Gastrocnemius medialis (tissue), 4 donors: Measurements from ENCODE around the gene ALDH1A2. TPM values are rescaled to one million over a fixed set of nuclear protein-coding genes. Genes with fewer than 3 reads are reported as not detected.

Experiments
- ATAC-seq, 2 donors: fragments of 150-250 bp; one replicate each; pipeline ENCODE4 v1.9.1; 2016
- DNase-seq, 2 donors: peaks; one replicate each; pipeline ENCODE4 v3.0.0-alpha.2; 2019
- H3K27ac ChIP-seq, 4 donors: fragments of 200-600 bp; sonication (generic); 1 replicate in 1 of 4; 2 replicates in 3 of 4; pipeline ENCODE4 v1.5.1; 2016 to 2018; ENCODE audit warnings: mild to moderate bottlenecking in 2 of 4, moderate library complexity in 1 of 4
- H3K27me3 ChIP-seq, 3 donors: fragments of 200-600 bp; sonication (generic) in 2 of 3; 1 replicate in 1 of 3; 2 replicates in 2 of 3; pipeline versions ENCODE4 v1.5.1 to v1.6.0; 2016 to 2019; ENCODE audit warnings: mild to moderate bottlenecking in 1 of 3, moderate library complexity in 1 of 3
- H3K36me3 ChIP-seq, 2 donors: fragments of 200-600 bp; sonication (generic) in 1 of 2; one replicate each; pipeline ENCODE4 v1.5.1; 2017 to 2018
- H3K4me1 ChIP-seq, 2 donors: fragments of 200-600 bp; sonication (generic) in 1 of 2; one replicate each; pipeline ENCODE4 v1.5.1; 2016 to 2017; ENCODE audit warnings: mild to moderate bottlenecking in 2 of 2
- H3K4me3 ChIP-seq, 4 donors: fragments of 200-600 bp; sonication (generic) in 3 of 4; 1 replicate in 1 of 4; 2 replicates in 3 of 4; pipeline ENCODE4 v1.5.1; 2016 to 2019; ENCODE audit warnings: mild to moderate bottlenecking in 2 of 4
- H3K9me3 ChIP-seq, 3 donors: fragments of 200-600 bp; sonication (generic) in 2 of 3; 1 replicate in 1 of 3; 2 replicates in 2 of 3; pipeline ENCODE4 v1.5.1; 2016 to 2019
- POLR2A ChIP-seq, 2 donors: fragments of 450-650 bp; IDR thresholded peaks; one replicate each; pipeline ENCODE4 v1.6.1; 2017; ENCODE audit warnings: antibody characterized with exemption in 2 of 2, mild to moderate bottlenecking in 2 of 2, moderate library complexity in 2 of 2
- in situ Hi-C, 4 donors: fragments of 200-750 bp; cut with MboI; loops; one replicate each; pipeline versions ENCODE4 v1.15.0 to v1.8.0; 2017; ENCODE audit warnings: low sequenced_read_pairs in 4 of 4
- intact Hi-C: fragments of 100-400 bp; cut with DNase I; formaldehyde crosslinking; loops from one replicate; pipeline ENCODE4 v1.15.1; 2023; ENCODE audit warnings: low total_unique reads
- total RNA-seq, 4 donors: library from RNA; depleted of rRNA; stranded (reverse); fragments of >200 nt; gene quantifications; one replicate each; pipeline versions ENCODE4 v1.1.0 to v1.2.3, GENCODE V29; 2016
- TF ChIP-seq, protein P1 (sequence below), 5 experiments: fragments of 450-650 bp in 3 of 5; fragments of 200-600 bp in 2 of 5; sonication (generic) in 2 of 5; IDR thresholded peaks in 4 of 5; conservative IDR thresholded peaks in 1 of 5; 1 replicate in 4 of 5; 2 replicates in 1 of 5; pipeline ENCODE4 v1.5.1; 2016 to 2019; ENCODE audit warnings: antibody characterized with exemption in 5 of 5, mild to moderate bottlenecking in 3 of 5, moderate library complexity in 3 of 5

Gene ALDH1A2
- total RNA-seq, 4 donors from 2014 or later = 3.5 to 26.7 (median 5.8) TPM

DNA sequence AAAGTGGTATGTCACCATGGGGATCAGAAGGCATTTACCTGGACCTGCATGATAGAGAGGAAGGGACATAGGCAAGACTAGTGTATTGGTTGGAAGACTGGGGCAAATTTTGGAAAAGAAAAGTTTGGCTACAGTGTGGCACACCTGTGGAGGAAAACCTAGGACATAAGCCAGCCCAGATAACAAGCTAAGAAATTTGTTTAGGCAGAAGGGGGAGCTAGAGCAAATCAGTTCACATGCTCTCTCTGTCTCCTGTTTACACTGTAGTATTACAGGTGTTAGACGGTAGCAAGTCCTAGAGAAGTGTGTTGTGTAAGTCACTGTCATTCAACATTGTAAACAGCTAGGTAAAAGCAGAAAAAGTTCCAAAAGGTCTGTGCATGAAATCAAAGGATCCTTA lies 11.9 kb upstream of the ALDH1A2 start:
- in situ Hi-C loops (loop anchor here in 3 of 4 donors (10.0 kb wide), 2 partner anchors 213 to 333 kb away; no protein-coding TSS in a partner anchor), intact Hi-C loops (no loop called here)
- H3K4me1 ChIP-seq = no peaks in the 10 kb centered on the region
- DNase-seq = no peak
- H3K27ac ChIP-seq = no peak overlapping the region
- H3K36me3 ChIP-seq = no peaks in the 10 kb centered on the region
- ATAC-seq = no peak
- no peak overlapping the region for H3K4me3 ChIP-seq
- no peak for TF ChIP-seq POLR2A (IDR thresholded peaks at IDR 0.05)
- TF ChIP-seq, protein P1, sequence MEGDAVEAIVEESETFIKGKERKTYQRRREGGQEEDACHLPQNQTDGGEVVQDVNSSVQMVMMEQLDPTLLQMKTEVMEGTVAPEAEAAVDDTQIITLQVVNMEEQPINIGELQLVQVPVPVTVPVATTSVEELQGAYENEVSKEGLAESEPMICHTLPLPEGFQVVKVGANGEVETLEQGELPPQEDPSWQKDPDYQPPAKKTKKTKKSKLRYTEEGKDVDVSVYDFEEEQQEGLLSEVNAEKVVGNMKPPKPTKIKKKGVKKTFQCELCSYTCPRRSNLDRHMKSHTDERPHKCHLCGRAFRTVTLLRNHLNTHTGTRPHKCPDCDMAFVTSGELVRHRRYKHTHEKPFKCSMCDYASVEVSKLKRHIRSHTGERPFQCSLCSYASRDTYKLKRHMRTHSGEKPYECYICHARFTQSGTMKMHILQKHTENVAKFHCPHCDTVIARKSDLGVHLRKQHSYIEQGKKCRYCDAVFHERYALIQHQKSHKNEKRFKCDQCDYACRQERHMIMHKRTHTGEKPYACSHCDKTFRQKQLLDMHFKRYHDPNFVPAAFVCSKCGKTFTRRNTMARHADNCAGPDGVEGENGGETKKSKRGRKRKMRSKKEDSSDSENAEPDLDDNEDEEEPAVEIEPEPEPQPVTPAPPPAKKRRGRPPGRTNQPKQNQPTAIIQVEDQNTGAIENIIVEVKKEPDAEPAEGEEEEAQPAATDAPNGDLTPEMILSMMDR (IDR thresholded peaks at IDR 0.05 in 4 of 5, conservative IDR thresholded peaks at IDR 0.05 in 1 of 5) = no peak
- no peaks in the 10 kb centered on the region for H3K9me3 ChIP-seq
- H3K27me3 ChIP-seq = peaks cover 0 to 5% (median 0%) of the 10 kb centered on the region in 3 donors

DNA sequence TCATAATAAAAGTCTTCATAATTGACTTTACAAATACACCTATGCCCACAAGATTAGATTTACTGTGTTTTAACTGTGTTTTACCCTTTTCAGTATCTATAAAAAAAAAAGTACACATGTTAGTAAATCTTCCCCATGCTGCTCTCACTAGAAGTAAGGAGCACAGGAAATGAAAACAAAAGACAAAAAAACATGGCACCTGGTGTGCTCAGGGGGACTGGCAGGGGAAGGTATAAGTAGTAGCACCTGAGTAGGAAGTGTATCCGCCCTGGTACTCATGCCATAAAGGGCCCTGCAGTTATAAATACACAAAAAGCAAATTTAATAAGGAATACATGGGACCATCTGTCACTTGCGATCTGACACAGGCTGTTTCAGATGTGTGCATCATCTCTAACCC lies 8.9 kb upstream of the ALDH1A2 start:
- intact Hi-C loops (no loop called here), in situ Hi-C loops (loop anchor here (10.0 to 25.0 kb wide), 5 partner anchors 210 to 512 kb away; no protein-coding TSS in a partner anchor)
- TF ChIP-seq POLR2A (IDR thresholded peaks at IDR 0.05) = no peak
- TF ChIP-seq, protein P1 (IDR thresholded peaks at IDR 0.05 in 4 of 5, conservative IDR thresholded peaks at IDR 0.05 in 1 of 5) = no peak
- Histone ChIP-seq H3K27me3 (peaks cover 0 to 5% (median 0%) of the 10 kb centered on the region in 3 donors), H3K27ac (no peak overlapping the region), H3K4me3 (no peak overlapping the region), H3K36me3 (no peaks in the 10 kb centered on the region), H3K9me3 (no peaks in the 10 kb centered on the region), H3K4me1 (no peaks in the 10 kb centered on the region)
- DNase-seq = no peak
- ATAC-seq = no peak

DNA sequence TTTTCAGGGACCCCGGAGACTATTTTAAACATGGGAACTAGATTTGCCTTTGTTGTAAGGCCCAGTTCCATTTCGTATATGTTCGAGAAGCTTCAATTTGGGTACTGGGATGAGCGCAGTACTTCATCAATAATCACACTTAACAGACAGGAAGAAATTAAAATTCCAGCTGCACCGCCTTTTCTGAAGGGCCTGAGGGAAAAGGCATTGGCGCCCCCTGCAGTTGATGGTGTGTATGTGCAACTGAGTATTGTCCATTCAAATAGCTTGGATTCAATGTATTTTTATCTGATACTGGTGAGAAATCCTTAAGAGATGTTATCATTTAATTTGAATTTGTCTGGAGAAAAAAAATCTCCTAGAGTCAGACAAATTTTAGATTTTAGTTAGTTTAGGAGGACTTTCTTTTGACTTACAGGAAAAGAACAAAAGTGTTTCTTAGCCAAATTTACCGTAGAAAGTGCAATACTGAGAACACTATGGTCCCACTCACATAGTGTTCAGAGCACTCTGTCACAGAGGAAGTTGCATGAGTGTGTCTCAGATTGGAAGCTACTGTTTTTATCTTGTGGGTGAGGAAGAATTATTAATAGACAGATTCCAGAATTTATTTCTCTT lies 5.4 kb upstream of the ALDH1A2 start:
- ATAC-seq (no peak), DNase-seq (peak; percentile 13 to 14)
- H3K36me3 ChIP-seq = no peaks in the 10 kb centered on the region
- H3K9me3 ChIP-seq = no peaks in the 10 kb centered on the region
- peaks cover 0 to 6% of the 10 kb centered on the region in 2 donors for H3K4me1 ChIP-seq
- H3K4me3 ChIP-seq = no peak overlapping the region
- TF ChIP-seq, protein P1 (IDR thresholded peaks at IDR 0.05 in 4 of 5, conservative IDR thresholded peaks at IDR 0.05 in 1 of 5) = peak; percentile 40 to 78 (median 56)
- TF ChIP-seq POLR2A (IDR thresholded peaks at IDR 0.05) = no peak
- H3K27ac ChIP-seq = no peak overlapping the region
- peaks cover 8 to 13% (median 9%) of the 10 kb centered on the region in 3 donors for H3K27me3 ChIP-seq
- intact Hi-C loops = no loop called here
- in situ Hi-C loops = loop anchor here (10.0 to 25.0 kb wide), 5 partner anchors 206 to 509 kb away; no protein-coding TSS in a partner anchor

DNA sequence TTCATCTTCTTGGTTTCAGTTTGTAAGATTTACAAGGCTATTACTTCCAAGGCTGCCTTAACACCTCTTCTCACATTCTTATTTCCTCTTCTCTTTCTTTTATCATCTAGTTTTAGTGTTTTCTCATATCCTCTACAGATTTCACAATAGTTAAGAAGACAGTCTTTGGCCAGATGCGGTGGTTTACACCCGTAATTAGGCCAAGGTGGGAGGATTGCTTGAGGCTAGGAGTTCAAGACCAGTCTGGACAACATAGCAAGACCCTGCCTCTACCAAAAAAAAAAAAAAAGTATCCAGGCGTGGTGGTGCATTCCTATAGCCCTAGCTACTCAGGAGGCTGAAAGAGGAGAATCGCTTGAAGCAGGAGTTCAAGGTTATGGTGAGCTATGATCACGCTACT lies 3.5 kb upstream of the ALDH1A2 start:
- H3K27me3 ChIP-seq = peaks cover 26 to 32% (median 28%) of the 10 kb centered on the region in 3 donors
- intact Hi-C loops = loop anchor here (5.0 to 10.0 kb wide), 2 partner anchors 207 to 514 kb away; no protein-coding TSS in a partner anchor
- no peak overlapping the region for H3K27ac ChIP-seq
- no peak for TF ChIP-seq POLR2A (IDR thresholded peaks at IDR 0.05)
- no peak for ATAC-seq
- no peaks in the 10 kb centered on the region for H3K36me3 ChIP-seq
- DNase-seq = no peak
- no peaks in the 10 kb centered on the region for H3K9me3 ChIP-seq
- H3K4me3 ChIP-seq = no peak overlapping the region
- H3K4me1 ChIP-seq = peaks cover 0 to 7% of the 10 kb centered on the region in 2 donors
- in situ Hi-C loops = loop anchor here in 3 of 4 donors (5.0 to 25.0 kb wide), 5 partner anchors 204 to 507 kb away; no protein-coding TSS in a partner anchor
